HG03378 (cell line): Measurements from ENCODE around the gene CTNNA2.

Source experiments
- ATAC-seq: cut with Tn5 transposase; IDR thresholded peaks from one replicate; pipeline ENCODE4 v1.9.1; 2021; ENCODE audit warnings: mild to moderate bottlenecking, moderate library complexity; ENCODE audit not compliant: unreplicated experiment

CTNNA2 gene

DNA sequence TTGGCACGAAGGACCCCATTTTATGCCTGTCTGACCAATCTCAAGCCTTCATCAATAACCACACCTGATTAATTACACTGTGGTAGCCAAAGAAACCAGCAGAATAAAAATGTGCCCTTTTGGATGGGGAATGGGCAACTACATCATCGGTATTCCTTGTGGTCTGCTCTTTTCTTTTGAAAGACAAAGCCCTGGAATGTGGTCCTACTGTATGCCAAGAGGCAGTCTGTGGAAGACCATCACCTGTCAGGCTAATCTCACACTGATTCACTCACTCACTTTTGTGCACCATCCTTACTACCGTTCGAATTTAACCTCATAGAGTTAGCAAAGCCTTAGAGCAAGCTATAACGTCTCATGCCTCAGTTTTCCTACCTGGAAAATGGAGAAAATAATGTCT, 1066.9 kb downstream of the CTNNA2 start:
- ATAC-seq: no peak

DNA sequence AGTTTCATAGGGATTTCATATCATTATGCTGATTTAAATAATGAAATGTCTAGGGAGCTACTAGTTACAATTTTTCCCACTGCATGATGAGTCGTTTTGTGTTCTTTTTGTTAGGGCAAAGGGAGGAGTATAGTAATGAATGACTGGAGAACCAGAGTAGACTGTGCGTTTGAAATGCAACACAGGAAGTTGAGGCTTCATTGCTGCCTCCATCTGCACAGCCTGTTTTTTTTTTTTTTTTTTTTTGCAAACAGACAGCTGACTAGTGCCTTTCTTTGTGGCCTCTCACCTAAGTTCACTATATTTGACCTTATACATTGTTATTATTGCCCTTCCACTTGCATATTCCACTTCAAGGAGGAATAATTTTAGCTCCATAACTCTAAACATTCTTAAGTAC, 1078.4 kb downstream of the CTNNA2 start:
- ATAC-seq: no peak

DNA sequence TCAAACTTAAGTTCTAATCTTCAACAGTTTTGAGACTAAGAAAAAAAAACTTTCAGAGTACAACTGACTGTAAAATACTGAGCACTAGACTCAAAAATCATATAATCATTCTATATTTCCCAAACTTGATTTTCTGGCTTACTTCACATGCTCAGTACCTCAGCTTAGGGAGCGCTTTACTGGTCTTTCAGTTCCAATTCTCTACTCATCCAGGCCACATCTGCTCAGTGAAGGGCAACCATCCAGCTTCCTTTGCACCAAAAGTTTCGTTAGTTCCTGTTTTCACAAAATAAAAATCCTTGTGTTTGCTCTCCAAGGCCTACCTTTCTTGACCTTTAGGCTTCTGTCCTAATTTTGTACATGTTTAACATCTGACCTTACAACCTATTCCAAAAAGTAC, 1079.3 kb downstream of the CTNNA2 start:
- ATAC-seq: no peak

DNA sequence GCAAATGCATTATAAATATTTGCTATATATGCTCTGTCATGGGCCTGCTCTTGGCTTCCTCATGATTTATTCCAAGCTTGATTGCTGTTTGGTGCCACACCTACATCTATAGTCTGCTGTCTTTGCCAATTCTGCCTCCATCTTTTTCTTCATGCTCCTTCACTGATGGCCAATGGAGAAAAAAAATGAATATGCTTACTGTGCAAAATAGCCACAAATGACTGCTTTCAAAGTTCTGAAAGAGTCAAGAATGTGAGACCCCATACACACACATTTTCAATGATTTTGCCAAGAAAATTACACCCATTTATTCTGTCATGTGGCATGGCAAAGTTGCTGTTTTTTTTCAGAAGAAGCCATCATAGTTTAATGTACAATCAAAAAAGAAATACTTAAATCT, 1097.3 kb downstream of the CTNNA2 start:
- no peak for ATAC-seq

DNA sequence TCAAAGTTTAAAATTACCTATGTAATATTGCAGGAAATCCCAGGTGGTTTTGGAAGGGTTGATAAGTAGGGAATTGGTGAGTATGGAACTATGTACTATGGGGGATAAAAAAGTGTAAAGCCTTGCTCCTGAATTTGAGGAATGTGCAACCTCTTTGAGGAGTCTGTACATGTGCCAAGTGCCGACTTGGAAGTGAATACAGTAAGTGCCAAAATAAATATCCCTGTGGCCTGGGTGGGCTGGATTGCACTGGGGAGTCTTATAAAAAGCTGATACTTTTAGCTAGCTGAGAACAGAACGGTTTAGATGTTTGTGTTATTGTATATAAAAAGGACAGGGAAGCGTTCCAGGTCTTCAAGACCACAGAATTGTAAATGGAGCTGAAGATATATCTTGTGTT, 1108.8 kb downstream of the CTNNA2 start:
- ATAC-seq: no peak

DNA sequence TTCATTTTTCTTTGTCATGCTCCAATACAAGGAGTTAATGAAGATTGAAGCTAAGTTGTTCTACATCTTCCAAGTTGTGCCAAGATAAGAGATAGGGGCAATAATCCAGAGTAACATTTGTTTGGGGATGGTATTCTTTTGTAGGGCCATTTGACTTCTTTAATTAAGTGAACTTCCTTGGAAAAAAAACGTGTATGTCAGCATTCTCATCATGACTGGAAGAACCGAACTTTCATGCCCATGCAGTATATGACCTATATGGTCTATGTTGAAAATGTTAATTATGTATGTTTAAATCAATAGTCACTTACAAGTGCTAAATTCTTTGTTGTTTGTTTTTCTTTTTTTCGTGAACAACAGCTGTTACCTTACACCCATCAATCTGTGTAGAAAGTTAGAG, 1111.2 kb downstream of the CTNNA2 start:
- no peak for ATAC-seq

DNA sequence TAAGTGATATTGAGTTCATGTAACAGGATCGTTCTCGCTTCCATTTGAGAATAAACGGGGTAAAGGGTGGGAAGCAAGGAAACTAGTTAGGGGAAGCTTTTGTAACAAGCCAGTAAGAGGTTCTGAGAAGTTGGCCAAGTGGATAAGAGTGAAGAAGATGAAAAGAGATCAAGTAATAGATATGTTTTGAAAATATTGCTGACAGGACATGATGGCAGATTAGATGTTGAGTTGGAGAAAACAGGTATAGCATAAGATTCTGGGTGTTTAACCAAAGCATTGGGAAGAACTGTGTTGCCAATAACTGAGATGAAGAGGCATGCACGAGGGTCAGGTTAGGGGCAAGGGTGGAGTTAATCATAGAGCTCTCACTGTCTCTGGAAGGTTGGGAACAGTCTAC, 1121.7 kb downstream of the CTNNA2 start:
- ATAC-seq: no peak

DNA sequence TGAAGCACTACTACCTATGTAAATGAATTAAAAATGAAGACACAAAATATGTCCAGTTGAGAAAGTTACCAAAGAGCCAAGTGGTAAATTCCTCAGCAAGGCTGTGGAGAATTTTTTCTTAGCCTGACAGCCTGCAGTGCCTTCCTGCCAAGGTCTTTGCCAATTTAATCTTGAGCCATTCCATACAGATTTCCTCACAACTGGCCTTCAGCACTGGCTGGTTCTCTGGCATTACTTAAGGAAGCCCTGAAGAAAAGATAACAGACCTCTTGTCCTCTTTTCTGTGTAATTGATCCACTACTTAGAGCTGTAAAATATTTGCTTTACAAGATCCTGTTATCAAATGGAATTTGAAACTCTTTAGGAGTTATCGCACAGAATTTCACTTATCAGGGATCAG, 1125.9 kb downstream of the CTNNA2 start:
- ATAC-seq: no peak

DNA sequence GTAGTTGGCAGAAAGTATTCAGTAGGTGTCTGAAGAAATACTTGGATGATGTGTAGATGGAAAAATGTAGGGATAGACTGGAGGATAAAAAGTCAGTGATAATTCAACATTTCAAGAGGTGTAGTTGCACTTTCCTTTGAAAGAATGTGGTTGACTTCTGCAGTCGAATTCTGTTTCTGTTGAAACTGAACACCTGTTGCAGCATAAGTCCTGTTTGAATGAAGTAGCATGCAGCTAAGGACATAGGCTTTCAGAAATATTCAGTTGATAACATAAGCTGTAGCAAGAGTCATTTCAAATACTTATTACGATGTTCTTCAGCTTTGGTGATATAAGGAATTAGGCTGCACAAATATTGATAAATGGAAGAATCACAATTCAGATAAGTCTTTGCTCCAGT, 1129.6 kb downstream of the CTNNA2 start:
- ATAC-seq: no peak

DNA sequence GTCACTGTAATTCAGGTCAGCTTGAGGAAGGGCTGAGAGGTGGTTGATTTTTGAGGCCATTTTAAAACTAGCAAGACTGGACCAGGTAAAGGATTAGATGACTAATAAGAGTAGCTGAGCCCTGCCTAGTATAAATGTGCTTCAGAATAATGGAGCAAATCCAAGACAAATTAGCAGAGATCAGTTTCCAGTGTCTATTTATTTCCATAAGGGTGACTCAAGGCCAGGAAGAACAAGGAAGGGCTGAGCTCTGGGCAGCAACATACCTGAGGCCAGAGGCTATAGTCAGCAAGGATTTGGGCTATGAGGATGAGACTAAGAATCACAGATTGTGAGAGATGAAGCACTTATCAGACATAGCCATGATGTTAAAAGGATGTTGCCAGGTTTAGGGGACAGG, 1130.7 kb downstream of the CTNNA2 start:
- ATAC-seq: no peak

DNA sequence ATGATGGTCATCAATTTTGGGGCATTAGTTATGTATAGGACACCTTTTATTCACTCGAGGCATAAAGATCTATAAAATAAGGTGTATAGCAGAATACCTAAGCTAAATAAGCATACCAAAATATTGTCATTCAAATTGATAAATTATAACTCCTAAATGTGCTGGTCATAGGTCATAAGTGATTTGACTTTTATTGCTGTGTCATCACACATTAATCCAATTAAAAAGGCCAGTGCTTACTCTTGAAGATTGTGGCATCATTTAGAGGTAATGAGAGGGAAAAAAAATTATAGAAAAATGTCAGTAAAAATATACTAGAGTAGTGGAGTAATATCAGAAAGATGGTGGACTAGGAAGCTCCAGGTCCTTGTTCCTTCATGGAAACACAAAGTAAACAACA, 1138.6 kb downstream of the CTNNA2 start:
- ATAC-seq: no peak

DNA sequence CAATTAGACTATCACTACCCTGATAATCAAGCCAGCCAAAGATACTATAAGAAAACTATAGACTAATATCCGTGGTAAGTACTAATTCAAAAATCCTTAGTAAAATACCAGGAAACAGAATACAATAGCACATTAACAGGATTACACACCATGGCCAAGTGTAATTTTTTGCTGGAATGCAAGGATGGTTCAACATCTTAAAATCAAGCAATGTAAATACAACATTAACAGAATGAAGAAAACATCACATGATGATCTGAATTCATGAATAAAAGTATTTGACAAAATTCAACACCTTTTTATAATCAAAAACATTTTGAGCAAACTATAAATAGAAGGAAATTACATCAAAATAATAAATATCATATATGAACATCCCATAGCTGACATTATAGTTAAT, 1142.4 kb downstream of the CTNNA2 start:
- ATAC-seq: no peak

DNA sequence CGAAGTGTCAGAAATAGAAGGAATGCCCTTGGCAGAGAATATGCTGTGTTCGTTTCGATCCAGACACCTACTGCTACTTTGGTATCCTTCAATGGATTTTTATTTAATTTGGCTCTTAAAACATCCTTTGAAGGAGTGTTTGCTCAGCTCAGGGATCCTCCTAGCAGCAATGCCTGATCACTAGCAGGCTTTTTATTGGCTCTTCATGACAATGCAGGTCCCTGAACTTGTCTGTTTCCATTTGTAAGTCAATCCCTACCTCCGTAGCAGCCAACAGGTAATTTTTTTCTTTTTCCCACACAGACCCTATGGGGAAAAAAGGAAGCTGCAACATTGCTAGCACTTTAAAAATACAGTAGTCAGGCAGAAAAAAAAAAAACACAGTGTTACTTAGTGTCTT, 1157.9 kb downstream of the CTNNA2 start:
- no peak for ATAC-seq

DNA sequence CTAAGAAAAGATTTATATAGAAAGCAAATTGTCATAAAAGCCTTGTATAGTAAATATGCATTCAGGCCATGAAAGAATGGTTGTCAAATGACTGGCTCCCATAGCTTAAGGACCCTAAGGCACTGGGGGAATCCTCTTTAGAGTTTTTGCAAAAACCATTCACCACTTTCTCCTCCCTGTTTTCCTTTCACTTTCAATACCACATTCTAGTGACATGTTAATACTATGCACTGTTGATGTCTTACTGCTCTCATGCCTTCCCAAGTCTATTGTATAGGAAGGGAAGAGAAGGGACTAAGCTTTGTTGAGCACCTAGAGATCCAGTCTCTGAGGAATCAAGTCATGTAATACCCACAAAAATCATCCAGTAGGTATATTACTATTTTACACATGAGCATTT, 1174.7 kb downstream of the CTNNA2 start:
- no peak for ATAC-seq

DNA sequence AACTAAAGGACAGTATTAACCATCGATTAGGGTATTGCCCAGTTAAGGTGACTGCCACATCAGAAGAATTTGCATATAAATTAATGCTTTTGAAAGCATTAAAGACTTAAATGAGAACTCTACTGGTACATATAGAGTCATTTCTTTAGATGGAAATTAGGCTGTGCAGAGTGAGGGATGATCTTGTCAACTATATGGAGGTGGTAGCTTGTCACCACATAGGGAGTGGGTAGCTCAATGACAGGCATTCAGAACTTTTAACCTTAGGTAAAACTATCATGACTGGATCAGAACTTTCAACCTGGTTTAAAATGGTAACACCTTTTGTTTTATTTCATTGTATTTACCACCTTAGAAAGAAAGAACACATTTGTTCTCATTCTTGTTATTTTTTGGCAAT, 1176.3 kb downstream of the CTNNA2 start:
- ATAC-seq: no peak
